Calu3 (cell line): ENCODE measurements around the gene THOC6. TPM values are rescaled to one million over a fixed set of nuclear protein-coding genes. Genes with fewer than 3 reads are reported as not detected.

Source experiments
- BruUV-seq: library from RNA; stranded (reverse); fragments of 400-500 nt; replicated peaks from 2 replicates; lab custom pipeline; 2021; lab: Mats Ljungman, UMichigan
- CTCF ChIA-PET: fragments of 300-600 bp; sonication (Branson Sonifier 250); formaldehyde crosslinking; loops from one replicate; lab custom pipeline; 2022; ENCODE audit warnings: antibody characterized with exemption; lab: Charles Lee
- DNase-seq: peaks from one replicate; pipeline ENCODE4 v3.0.0; 2022
- H3K27ac Mint-ChIP-seq: one replicate; pipeline ENCODE4 v1.8.0; 2022; ENCODE audit warnings: mixed read lengths; ENCODE audit not compliant: unreplicated experiment
- H3K27me3 Mint-ChIP-seq: one replicate; pipeline ENCODE4 v1.8.0; 2022; ENCODE audit warnings: mixed read lengths; ENCODE audit not compliant: unreplicated experiment
- H3K36me3 Mint-ChIP-seq: one replicate; pipeline ENCODE4 v1.8.0; 2022; ENCODE audit warnings: mild to moderate bottlenecking, moderate library complexity, mixed read lengths; ENCODE audit not compliant: insufficient read depth, unreplicated experiment
- H3K4me1 Mint-ChIP-seq: one replicate; pipeline ENCODE4 v1.8.0; 2022; ENCODE audit warnings: mild to moderate bottlenecking, low read depth, mixed read lengths; ENCODE audit not compliant: unreplicated experiment
- H3K4me3 Mint-ChIP-seq: one replicate; pipeline ENCODE4 v1.8.0; 2022; ENCODE audit warnings: mild to moderate bottlenecking, low read depth, moderate library complexity, mixed read lengths; ENCODE audit not compliant: unreplicated experiment
- H3K9me3 Mint-ChIP-seq: one replicate; pipeline ENCODE4 v1.8.0; 2022; ENCODE audit warnings: low read depth, mixed read lengths; ENCODE audit not compliant: unreplicated experiment
- intact Hi-C: fragments of 100-400 bp; cut with micrococcal nuclease; formaldehyde crosslinking; loops from one replicate; pipeline ENCODE4 v1.10.0; 2022; ENCODE audit not compliant: unreplicated experiment
- total RNA-seq: library from RNA; stranded (reverse); gene quantifications from 2 replicates; pipeline ENCODE4 v1.2.3, GENCODE V29; 2022
- TF ChIP-seq, protein P1 (sequence below): fragments of 200-600 bp; IDR thresholded peaks from one replicate; pipeline ENCODE4 v1.8.0; 2022; ENCODE audit warnings: antibody characterized with exemption; ENCODE audit not compliant: unreplicated experiment

The THOC6 gene
- total RNA-seq, 1 experiment from 2014 or later: 50.8 TPM

DNA sequence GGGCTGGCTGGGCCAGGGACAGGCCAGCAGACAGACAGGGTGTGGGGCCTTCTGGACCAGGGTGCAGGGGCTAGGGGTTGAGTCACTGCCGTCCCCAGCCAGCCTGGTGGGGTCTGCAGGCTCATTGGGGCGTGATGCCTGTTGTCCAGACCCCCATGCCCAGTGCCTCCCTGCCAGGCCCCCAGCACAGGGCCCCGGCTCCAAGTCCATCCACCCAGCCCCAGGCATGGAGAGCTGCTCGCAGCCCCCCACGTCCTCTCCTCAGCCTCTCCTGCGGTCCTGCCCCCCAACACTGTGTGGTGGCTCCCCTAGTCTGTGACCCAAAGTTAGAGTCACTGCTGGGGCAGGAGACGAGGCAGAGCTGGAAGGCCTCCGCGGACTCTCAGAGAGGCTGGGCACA, 36.5 kb upstream of the THOC6 start:
- Mint-ChIP-seq H3K9me3 (no peaks in the 10 kb centered on the region), H3K4me3 (no peak overlapping the region), H3K27ac (no peak overlapping the region), H3K36me3 (peaks cover 23% of the 10 kb centered on the region), H3K4me1 (peaks cover 20% of the 10 kb centered on the region), H3K27me3 (no peaks in the 10 kb centered on the region)
- intact Hi-C loops: no loop called here
- CTCF ChIA-PET: interaction anchor here (1.3 kb wide), 1 partner anchor 17 kb away, joined by 3 read pairs; no protein-coding TSS in a partner anchor
- TF ChIP-seq, protein P1, sequence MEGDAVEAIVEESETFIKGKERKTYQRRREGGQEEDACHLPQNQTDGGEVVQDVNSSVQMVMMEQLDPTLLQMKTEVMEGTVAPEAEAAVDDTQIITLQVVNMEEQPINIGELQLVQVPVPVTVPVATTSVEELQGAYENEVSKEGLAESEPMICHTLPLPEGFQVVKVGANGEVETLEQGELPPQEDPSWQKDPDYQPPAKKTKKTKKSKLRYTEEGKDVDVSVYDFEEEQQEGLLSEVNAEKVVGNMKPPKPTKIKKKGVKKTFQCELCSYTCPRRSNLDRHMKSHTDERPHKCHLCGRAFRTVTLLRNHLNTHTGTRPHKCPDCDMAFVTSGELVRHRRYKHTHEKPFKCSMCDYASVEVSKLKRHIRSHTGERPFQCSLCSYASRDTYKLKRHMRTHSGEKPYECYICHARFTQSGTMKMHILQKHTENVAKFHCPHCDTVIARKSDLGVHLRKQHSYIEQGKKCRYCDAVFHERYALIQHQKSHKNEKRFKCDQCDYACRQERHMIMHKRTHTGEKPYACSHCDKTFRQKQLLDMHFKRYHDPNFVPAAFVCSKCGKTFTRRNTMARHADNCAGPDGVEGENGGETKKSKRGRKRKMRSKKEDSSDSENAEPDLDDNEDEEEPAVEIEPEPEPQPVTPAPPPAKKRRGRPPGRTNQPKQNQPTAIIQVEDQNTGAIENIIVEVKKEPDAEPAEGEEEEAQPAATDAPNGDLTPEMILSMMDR: no peak
- BruUV-seq: no TSS peak
- DNase-seq: no peak

DNA sequence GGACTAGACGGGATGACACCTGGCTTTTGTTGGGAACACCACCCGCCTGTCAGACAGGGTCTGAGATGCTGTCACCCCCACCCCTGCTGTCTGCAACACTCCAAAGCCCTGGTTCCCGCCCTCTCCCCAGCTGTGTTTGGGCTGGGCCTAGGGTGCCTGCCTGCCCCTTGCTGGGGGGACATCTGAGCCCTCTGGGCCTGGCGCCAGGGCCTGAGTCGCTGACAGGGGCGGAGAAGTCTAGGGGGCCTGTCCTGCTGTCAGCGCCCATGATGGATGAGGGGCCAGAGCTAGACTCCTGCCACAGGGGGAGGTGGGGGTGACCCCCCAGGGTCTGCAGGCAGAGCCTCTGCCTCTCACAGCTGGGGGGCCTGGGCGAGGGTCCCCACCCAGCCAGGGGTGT, 36.0 kb upstream of the THOC6 start:
- Mint-ChIP-seq H3K36me3 (peaks cover 21% of the 10 kb centered on the region), H3K9me3 (no peaks in the 10 kb centered on the region), H3K27ac (no peak overlapping the region), H3K4me1 (peaks cover 16% of the 10 kb centered on the region), H3K27me3 (no peaks in the 10 kb centered on the region), H3K4me3 (no peak overlapping the region)
- TF ChIP-seq, protein P1: no peak
- intact Hi-C loops: no loop called here
- no TSS peak for BruUV-seq
- DNase-seq: no peak
- CTCF ChIA-PET: interaction anchor here (1.3 kb wide), 1 partner anchor 18 kb away, joined by 3 read pairs; no protein-coding TSS in a partner anchor

DNA sequence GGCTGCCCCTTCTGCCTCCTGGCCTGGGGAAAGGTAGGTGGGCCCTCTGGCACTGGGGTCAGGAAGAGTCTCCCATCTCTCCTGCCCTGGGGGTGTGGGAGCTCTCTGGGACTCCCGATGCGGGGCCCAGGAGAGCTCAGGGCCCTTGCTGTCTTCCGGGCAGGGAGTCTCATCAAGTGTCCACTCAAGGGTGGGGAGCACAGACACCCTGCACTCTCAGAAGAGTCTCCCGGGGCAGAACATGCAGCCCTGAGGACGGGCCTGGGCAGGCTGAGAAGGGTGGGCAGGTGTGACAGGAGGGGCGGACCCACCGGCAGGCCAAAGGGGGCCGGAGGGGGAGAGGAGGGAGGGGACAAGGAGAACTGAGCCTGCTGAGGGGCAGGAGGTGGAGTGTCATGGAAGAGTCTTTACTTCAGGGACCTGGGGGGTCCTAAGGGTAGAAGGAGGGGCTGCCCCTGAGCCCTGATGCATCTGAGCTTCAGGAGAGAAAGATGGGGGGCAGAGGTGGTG, 35.2 kb upstream of the THOC6 start:
- intact Hi-C loops: no loop called here
- H3K36me3 Mint-ChIP-seq: peaks cover 18% of the 10 kb centered on the region
- TF ChIP-seq, protein P1: no peak
- no peaks in the 10 kb centered on the region for H3K9me3 Mint-ChIP-seq
- no peak for DNase-seq
- no peaks in the 10 kb centered on the region for H3K27me3 Mint-ChIP-seq
- no peak overlapping the region for H3K27ac Mint-ChIP-seq
- CTCF ChIA-PET: interaction anchor here (1.3 kb wide), 1 partner anchor 19 kb away, joined by 3 read pairs; no protein-coding TSS in a partner anchor
- BruUV-seq: no TSS peak
- H3K4me3 Mint-ChIP-seq: no peak overlapping the region
- H3K4me1 Mint-ChIP-seq: peaks cover 13% of the 10 kb centered on the region

GRCh38 chr16:2990891-2991290, 32.9 kb upstream of the THOC6 start:
- no peak for DNase-seq
- Mint-ChIP-seq H3K4me1 (peaks cover 8% of the 10 kb centered on the region), H3K27me3 (no peaks in the 10 kb centered on the region), H3K36me3 (peaks cover 21% of the 10 kb centered on the region), H3K4me3 (no peak overlapping the region), H3K9me3 (no peaks in the 10 kb centered on the region), H3K27ac (no peak overlapping the region)
- CTCF ChIA-PET: no interaction called here
- TF ChIP-seq, protein P1: no peak
- no TSS peak for BruUV-seq
- intact Hi-C loops: no loop called here
